NCI-H510A treated with DMSO at 0.1 percent for 48 hours (cell line): ENCODE results near the gene XRN2.
A peak's percentile ranks its signal among the peaks of the same experiment; 100 is the strongest.

Experiments used
- DNase-seq: peaks from one replicate; lab custom pipeline; 2025; lab: John Stamatoyannopoulos, UW

Gene XRN2, protein sequence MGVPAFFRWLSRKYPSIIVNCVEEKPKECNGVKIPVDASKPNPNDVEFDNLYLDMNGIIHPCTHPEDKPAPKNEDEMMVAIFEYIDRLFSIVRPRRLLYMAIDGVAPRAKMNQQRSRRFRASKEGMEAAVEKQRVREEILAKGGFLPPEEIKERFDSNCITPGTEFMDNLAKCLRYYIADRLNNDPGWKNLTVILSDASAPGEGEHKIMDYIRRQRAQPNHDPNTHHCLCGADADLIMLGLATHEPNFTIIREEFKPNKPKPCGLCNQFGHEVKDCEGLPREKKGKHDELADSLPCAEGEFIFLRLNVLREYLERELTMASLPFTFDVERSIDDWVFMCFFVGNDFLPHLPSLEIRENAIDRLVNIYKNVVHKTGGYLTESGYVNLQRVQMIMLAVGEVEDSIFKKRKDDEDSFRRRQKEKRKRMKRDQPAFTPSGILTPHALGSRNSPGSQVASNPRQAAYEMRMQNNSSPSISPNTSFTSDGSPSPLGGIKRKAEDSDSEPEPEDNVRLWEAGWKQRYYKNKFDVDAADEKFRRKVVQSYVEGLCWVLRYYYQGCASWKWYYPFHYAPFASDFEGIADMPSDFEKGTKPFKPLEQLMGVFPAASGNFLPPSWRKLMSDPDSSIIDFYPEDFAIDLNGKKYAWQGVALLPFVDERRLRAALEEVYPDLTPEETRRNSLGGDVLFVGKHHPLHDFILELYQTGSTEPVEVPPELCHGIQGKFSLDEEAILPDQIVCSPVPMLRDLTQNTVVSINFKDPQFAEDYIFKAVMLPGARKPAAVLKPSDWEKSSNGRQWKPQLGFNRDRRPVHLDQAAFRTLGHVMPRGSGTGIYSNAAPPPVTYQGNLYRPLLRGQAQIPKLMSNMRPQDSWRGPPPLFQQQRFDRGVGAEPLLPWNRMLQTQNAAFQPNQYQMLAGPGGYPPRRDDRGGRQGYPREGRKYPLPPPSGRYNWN

DNA sequence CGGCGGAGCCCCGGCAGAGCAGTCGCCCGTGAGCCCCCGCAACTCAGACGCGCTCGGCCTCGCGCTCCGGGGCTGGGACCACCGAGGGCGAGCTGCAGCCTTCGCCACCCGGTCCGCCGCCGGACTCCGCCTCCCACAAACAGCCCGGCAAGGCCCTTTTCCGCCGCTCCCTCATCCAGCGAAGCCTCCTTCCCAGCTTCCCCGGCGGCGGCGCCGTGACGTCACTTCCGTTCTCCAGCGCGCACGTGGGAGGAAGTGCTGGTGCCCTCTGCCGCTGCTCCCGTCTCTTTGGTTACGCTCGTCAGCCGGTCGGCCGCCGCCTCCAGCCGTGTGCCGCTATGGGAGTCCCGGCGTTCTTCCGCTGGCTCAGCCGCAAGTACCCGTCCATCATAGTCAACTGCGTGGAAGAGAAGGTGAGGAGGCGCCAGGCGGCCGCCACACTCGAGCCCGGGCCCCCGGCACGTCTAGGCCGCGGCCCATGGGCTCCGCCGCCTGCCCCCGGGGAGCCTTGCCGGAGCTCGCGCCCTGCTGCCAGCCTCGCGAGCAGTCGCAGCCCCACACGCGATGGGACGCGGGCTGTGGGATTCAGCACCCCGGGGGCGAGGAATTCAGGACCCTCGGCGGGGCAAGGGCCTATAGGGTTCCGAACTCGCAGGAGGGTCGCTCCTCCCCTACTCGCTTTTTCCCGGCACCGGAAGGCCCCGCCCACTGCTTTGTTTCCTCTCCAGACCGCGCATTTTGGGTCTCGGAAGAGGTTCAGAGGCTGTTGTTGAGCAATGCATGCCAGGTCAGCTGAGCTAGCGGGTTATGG lies at the start of gene XRN2:
Gene XRN2 (plus strand): TSS at position 271 of the 811 bp plus-strand sequence. CDS start 68 bp downstream, at position 339.
- DNase-seq, result peak; percentile 92

DNA sequence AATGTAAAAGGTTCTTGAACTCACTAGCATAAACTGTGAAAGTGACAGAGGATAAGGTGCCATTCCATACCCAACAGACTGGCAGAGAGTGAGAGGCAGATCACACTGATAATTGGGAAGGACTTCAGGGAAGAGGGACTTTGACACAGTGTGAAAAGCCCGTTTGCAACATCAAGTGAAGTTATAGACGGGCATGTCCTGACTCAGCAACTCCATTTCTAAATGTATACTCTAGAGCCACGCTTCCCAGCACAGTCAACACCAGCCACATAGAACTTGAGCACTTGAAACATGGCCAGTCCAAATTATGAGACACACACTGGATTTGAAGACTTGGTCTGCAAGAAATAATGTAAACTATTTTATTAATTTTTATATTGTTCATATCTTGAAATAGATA lies 45.9 kb upstream of the XRN2 start:
- no peak for DNase-seq

DNA sequence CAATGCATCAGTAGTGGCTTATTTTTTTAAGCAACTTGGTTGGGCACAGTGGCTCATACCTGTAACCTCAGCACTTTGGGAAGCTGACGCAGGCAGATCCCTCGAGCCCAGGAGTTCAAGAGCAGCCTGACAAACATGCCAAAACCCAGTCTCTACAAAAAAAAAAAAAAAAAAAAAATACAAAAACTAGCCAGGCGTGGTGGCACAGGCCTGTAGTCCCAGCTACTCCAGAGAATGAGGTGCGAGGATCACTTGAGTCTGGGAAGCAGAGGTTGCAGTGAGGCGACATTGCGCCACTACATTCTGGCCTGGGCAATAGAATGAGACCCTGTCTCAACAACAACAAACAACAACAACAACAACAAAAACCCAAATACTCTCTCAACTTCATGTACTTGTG lies 44.7 kb upstream of the XRN2 start:
- no peak for DNase-seq

DNA sequence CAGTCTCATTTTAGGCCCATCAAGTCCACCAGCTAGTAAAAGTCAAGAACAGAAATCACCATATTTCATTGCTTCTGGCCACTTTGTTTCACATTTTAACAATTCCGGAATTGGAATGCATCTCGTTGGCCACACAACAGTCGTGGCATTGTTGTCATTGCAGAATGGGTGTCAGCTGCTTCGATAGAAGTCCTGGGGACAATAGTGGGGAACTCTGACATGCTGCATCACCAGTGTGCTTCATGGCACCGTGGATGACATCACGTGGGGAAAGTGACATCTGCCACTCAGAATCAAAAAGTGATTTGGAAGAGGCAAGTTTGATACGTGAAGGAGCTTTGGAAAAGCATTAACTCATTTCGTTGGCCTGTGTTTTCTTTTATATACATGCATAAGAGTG lies 43.8 kb upstream of the XRN2 start:
- no peak for DNase-seq

DNA sequence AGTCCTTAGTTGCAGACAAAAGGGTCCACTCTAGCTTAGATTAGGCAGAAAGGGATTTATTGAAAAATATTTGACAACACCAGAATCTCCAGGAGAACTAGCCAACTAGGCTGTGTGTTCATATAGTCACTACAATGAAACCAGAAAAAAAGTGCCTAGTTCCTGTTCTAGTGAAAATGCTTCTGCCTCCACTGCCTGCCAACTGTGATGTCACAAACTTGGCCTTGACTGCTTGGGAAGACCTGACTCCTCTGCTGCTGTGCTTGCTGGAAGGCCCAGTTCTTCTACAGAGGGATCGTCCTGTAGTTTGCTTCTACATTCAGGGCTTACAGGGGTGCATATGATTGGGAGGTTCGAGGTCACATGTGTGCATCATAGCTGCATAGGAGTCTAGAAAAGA lies 40.3 kb upstream of the XRN2 start:
- DNase-seq, result no peak

DNA sequence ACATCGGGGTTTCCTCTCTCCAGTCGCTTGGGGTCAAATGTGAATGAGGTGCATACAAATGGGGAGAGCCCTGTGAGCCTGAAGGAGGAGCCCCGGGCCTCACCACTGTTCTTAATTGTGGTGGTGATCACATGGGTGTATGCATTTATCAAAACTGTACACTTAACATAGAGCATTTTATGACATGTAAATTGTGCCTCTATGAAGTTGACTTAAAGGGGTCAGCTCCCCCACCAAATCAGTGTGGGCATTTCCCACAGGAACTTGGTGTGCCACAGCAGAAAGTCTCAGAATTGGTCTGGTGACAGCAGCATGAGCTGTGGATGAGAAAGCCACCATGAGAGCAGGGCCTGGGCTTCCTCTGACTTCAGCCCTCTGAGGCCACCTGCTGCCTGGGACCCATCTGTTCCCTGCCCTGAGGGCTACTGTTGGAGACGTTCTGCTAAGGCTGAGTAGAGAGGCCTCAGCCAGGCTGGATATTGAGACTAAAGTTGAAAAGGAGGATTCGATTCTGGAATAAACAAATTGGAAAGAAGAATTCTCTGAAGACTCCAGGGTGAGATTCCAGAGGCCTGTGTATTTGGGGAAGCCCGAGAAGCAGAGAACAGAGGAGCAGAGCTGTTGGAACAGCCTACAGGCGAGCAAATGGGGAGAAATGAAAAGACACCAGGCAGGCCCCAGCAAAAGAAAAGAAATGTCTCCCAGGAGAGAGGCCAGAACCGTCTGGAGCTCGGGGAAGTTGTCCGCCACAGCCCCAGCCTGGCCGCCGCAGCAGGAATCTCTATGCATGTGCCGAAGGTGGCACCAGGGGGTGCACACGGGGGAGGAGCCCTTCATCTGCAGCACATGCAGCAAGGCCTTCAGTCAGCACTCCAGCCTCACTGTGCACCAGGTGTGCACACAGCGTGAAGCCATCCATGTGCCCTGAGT lies 37.6 kb upstream of the XRN2 start:
- DNase-seq, result no peak

DNA sequence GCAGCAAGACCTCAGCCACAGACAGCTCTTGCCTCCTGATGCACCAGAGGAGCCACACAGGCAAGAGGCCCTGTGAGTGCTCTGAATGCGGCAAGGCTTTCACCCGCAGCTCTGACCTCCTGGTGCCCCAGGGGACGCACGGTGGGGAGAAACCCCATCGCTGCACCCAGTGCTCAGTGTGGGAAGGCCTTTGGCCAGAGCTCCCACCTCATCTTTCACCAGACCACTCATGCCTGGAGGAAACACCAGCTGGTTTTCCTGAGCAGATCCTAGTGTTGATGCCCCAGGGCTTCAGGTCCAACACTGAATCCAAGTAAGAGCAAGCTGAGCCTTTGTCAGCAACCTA lies 37.0 kb upstream of the XRN2 start:
- DNase-seq, result no peak

DNA sequence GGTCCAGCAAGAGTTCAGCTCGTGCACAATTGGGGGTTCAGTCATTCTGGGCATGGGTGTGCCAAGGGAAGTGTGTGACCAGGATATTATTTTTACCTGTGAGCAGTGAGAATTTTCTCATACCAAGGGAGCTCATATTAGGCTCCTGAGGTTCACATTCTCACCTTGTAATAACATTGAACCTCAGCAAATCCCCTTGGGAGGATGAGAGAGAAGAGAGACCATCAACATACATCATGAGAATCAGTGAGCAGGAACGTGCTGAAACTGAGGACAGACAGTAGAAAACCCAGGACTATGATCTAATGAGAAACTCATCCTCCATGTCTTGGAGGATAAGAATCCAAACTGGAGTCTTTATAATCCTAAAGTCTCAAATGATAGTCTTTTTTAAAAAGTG lies 33.4 kb upstream of the XRN2 start:
- DNase-seq, result no peak

DNA sequence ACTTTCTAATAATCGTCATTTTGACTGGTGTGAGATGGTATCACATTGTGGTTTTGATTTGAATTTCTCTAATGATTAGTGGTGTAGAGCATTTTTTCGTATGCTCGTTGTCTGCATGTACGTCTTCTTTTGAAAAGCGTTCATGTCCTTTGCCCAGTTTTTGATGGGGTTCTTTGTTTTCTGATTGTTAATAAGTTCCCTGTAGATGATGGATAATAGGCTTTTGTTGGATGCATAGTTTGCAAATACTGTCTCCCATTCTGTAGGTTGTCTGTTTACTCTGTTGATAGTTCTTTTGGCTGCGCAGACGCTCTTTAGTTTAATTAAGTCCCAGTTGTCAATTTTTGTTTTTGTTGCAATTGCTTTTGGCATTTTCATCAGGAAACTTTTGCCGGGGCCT lies 32.3 kb upstream of the XRN2 start:
- DNase-seq, result no peak

DNA sequence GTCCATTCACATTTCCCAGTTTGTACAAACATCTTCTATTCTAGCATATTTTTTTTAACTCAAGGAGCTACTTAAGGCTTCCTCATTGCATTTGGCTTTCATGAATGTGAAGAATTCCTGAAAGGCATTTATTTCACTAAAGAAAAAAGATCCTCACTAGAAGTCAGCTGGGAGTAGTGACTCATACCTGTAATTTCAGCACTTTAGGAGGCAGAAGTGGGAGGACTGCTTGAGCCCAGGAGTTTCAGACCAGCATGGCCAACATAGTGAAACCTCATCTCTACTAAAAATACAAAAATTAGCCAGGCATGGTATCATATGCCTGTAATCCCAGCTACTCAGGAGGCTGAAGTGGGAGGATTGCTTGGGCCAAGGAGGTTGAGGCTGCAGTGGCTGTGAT lies 30.9 kb upstream of the XRN2 start:
- DNase-seq, result no peak

DNA sequence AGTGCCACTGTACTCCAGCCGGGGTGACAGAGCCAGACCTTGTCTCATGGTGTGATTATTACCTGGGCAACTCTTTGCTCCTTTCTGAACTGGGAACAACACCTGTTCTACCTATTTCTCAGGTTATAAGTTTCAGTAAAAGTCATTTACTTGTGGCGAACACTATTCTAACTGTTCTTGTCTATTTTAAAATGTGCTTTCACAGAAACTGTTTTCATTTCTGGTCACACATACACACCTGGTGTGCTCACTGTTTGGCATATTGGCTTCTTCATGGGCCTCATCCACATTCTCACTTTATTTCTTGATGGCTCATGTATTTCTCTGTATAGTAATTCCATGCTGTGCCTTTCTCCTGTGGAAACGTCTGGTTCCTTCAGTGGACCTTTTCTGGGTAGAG lies 30.5 kb upstream of the XRN2 start:
- no peak for DNase-seq

DNA sequence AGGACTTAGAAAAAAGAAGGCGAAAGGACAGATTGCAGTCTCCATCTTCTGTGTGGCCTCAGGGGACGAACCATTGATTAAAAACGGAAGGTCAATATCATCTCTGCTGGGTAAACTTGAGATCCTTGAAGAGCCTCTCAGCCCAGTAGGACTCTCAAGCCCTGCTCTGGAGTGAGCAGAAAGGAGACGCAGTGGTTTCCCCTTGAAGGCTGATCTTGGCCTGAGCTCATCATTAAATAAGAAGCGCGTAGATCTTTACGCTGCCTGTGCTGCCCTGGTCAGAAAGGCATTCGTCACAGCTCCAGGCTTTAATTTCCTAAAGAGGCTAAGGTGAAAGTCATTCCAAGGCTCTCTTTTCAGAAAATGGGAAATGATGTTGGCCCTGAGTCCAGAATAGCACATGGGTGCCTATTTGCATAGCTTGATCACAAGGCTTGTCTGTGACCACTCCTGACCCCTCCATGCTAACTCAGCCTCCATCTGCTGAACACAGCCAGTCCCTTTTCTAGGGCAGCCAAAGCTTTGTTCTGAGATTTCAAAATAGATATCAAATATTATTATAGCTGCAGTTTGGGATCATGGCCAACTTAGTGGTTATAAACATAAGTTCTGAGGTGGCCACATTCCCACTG lies 29.3 kb upstream of the XRN2 start:
- no peak for DNase-seq

DNA sequence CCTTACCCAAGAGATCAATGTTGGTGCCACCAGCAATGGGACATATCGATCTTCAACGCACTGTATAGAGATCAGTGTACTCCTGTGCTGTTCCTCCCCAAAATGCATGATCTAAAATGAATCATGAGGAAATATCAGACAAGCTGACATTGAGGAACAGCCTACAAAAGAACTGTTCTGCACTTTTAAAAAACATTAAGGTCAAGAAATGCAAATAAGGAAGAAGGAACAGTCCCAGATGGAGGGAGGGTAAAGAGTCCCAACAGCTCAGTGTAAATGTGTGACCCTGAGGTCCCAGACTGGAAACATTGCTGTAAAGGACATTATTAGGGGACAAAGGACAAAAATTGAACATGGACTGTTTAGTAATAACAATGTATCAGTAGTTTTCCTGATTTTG lies 24.3 kb upstream of the XRN2 start:
- DNase-seq, result no peak

DNA sequence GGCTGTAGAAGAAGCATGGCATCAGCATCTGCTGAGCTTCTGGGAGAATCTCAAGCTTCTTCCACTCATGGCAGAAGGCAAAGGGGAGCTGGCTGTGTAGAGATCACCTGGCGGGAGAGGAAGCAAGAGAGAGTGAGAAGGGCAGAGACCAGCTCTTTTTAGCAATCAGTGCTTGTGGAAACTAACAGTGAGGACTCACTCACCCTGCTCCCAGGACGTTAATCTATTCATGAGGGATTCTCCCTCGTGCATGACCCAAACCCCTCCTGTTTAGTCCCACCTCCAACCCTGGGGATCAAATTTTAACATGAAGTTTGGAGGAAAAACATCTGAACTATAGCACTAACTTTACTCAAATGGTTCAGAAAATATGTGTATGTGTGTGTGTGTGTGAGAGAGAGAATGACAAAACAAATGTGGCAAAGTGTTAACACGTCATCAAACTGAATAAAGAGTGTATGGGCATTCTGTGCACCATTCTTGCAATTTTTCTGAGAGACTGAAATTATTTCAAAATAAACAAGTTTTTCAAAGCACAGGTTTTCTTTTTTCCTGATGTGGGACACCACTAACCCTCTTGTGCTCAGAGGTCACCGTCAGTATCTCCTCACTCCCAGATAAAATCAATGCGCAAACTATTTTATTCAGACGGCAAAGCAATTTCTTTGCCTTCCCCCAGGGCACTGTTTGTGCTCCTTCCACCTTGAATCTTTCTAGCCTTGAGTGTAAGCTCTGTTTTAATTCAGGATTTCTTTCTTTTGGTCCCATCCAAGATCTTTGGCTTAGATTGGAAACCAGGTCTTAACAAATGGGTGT lies 23.2 kb upstream of the XRN2 start:
- DNase-seq, result no peak

DNA sequence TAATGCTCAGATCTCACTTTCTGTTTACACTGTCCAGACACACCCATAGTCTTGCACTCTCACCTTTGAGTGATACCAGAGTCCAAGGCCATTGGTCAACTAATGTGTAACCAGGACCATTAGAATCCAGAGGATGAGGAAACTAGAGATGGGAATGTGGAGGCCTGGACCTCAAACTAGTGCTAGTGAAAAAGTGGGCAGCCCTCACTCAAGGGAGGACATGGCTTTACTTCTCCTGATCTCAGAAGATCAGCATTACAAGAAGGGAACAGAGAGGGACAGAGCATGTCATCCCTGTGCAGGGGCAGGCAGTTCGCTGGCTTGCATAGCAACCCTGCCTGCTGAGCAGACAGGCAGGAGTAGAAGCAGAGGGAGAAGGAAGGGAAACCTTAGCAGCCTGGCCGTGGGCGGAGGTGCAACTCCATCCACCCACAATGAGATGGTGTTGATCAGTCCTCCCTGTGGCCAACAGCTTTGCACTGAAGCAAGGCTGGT lies 22.6 kb upstream of the XRN2 start:
- no peak for DNase-seq

DNA sequence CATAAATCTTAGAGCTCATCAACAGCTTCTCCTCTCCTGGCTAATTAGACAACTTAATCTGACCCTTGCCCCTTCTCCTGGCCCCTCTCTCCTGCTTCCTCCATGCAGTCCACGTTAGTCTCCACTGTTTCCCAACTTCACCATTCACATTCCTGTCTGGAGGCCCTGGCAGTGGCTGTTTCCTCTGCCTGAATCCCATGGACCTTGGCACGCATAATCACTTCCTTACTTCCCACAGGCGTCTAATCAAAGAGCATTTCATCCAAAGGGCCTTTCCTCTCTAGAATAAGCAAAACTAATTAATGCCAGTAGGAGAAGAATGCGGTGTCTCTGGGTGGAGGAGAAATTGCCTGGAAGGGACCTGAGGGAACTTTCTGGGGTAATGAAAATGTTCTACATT lies 16.4 kb upstream of the XRN2 start:
- DNase-seq, result no peak

DNA sequence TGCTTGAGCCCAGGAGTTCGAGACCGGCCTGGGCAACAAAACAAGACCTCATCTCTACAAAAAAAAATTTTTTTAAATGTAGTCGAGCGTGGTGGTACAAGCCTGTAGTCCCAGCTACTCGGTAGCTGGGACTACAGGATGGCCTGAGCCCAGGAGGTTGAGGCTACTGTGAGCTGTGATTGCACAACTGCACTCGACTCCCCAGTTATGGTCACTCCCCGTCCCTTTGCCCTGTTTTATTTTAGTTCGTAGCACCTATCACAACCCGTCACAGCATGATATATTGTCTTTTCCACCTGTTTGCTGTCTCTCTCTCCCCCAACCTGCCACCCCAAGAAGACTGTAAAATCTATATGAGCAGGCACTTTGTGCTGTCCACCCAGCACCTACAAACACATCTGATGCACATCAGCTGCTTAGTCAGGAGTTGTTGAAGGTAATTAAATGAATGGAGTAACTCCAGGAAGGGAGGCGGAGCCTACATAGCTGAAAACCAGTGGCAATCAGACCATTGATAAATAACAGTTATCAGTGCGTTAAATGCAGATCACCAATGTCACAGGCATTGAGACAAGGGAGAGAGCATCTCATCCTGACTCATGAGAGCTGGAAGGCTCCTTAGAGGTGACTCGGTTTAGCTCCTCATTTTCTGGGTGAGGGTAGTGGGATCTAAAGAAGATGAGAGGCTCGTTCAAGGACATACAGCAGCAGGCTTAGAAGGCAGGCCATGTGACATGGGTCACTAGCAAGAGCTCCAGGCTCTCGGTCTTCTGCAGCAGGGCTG lies 14.4 kb upstream of the XRN2 start:
- DNase-seq, result no peak

DNA sequence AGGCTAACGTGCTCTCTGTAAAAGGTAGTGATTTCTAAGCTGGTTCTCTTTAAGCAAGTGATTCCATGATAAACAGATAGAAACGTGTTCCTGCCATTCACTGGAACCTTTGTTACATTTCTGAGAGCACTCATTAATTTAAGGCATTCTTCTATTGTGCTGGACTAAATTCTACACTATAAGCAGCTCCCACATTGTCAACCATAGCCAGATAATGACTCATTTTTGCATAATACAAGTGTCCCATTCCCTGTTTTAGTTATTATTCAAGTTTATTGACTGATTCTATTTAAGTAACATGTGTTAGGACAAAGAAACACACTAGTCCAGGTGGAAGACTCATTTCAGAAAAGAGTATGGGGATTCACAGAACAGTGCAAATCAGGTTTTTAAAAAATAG lies 13.5 kb upstream of the XRN2 start:
- no peak for DNase-seq

DNA sequence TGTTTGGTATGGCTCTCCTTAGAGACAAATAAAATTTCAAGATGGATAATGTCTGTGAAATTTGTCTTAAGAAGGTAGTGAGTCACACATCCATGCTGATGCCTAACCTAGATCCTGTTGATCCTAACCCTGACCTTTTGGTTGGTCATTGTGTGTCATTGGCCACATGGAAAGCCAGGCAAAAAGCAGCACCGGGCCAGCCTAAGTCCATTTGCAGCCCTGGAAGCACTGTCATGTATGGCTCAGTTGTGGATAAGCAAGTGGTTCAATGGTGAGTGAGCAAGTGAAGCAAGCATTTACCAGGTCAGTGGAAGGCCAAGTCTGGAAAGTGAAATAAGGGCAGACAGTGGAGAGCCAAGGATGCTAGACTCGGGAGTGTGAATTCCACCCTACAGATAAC lies 12.1 kb upstream of the XRN2 start:
- no peak for DNase-seq
